SK-N-SH treated with all-trans-retinoic acid at 6 μM for 48 hours (cell line): ENCODE results near the gene EMC8.

ENCODE experiments used
- GLIS3 ChIP-seq: fragments of 250-450 bp; sonication (Bioruptor Pico); IDR thresholded peaks from 2 replicates; pipeline ENCODE4 v1.5.0; 2020; ENCODE audit warnings: mild to moderate bottlenecking, moderate library complexity
- TOX ChIP-seq: fragments of 250-450 bp; sonication (Bioruptor Pico); IDR thresholded peaks from 2 replicates; pipeline ENCODE4 v1.8.0; 2021; ENCODE audit warnings: mild to moderate bottlenecking, moderate library complexity, borderline replicate concordance
- TF ChIP-seq, protein P1 (sequence below): fragments of 250-450 bp; sonication (Bioruptor Pico); IDR thresholded peaks from 2 replicates; pipeline ENCODE4 v1.5.1; 2021; ENCODE audit warnings: mild to moderate bottlenecking, moderate library complexity

DNA sequence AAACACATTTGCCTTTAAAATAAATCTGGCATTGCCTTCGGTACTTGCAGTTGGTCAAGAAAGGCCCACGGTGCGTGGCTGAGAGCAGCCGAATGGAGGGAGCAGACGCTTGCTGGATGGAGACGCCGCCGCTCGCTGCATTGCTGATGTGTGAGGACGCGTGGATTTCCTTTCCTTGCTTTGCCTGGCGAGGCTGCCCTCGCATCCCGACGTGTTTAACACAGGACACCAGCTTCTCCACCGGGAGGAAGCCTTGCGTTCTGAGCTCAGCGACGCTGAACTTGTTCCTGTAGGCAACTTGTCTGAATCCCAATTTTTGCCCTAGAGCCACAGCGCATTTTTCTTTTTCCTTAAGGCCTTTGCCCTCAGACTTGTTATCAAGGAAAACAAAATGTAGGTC is 45.9 kb upstream of the EMC8 start:
- TF ChIP-seq, protein P1, sequence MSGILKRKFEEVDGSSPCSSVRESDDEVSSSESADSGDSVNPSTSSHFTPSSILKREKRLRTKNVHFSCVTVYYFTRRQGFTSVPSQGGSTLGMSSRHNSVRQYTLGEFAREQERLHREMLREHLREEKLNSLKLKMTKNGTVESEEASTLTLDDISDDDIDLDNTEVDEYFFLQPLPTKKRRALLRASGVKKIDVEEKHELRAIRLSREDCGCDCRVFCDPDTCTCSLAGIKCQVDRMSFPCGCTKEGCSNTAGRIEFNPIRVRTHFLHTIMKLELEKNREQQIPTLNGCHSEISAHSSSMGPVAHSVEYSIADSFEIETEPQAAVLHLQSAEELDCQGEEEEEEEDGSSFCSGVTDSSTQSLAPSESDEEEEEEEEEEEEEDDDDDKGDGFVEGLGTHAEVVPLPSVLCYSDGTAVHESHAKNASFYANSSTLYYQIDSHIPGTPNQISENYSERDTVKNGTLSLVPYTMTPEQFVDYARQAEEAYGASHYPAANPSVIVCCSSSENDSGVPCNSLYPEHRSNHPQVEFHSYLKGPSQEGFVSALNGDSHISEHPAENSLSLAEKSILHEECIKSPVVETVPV (CRISPR knock-in tag) = no peak
- TF ChIP-seq TOX (CRISPR knock-in tag) (no peak), GLIS3 (CRISPR knock-in tag) (no peak)
